OCI-LY1 (cell line): Measurements from ENCODE around the gene ZNF45.

Source experiments
- H2AFZ ChIP-seq: fragments of 200-600 bp; sonication (generic), shearing (Covaris generic); 2 replicates; pipeline ENCODE4 v1.6.0; 2014; ENCODE audit warnings: antibody characterized with exemption, mild to moderate bottlenecking, low read length
- H3F3A ChIP-seq: fragments of 200-600 bp; sonication (generic), shearing (Covaris generic); 2 replicates; pipeline ENCODE4 v1.6.0; 2014; ENCODE audit warnings: mild to moderate bottlenecking, antibody characterized with exemption, low read length, moderate library complexity; ENCODE audit not compliant: insufficient read depth
- H3K27ac ChIP-seq: fragments of 200-600 bp; sonication (generic); 2 replicates; pipeline ENCODE4 v1.5.1; 2014; ENCODE audit warnings: low read length, mixed run types, mild to moderate bottlenecking, low read depth; ENCODE audit not compliant: poor library complexity, severe bottlenecking
- H3K27me3 ChIP-seq: fragments of 200-600 bp; sonication (generic); 2 replicates; pipeline ENCODE4 v1.6.0; 2014; ENCODE audit warnings: antibody characterized with exemption, mild to moderate bottlenecking, low read length, moderate library complexity; ENCODE audit not compliant: insufficient read depth
- H3K36me3 ChIP-seq: fragments of 200-600 bp; sonication (generic); 2 replicates; pipeline ENCODE4 v1.6.1; 2014; ENCODE audit warnings: mild to moderate bottlenecking, antibody characterized with exemption, low read length, moderate library complexity, mixed read lengths; ENCODE audit not compliant: insufficient read depth
- H3K4me1 ChIP-seq: fragments of 200-600 bp; sonication (generic); 2 replicates; pipeline ENCODE4 v1.5.1; 2014; ENCODE audit warnings: mild to moderate bottlenecking, low read length, moderate library complexity; ENCODE audit not compliant: insufficient read depth, severe bottlenecking
- H3K4me2 ChIP-seq: fragments of 200-600 bp; sonication (generic), shearing (Covaris generic); 2 replicates; pipeline ENCODE4 v1.6.1; 2014; ENCODE audit warnings: low read length
- H3K4me3 ChIP-seq: fragments of 200-600 bp; sonication (generic); 2 replicates; pipeline ENCODE4 v1.5.1; 2014; ENCODE audit warnings: low read length, low read depth, mild to moderate bottlenecking, mixed read lengths; ENCODE audit not compliant: poor library complexity, severe bottlenecking
- H3K79me2 ChIP-seq: fragments of 200-600 bp; shearing (Covaris generic); 2 replicates; pipeline ENCODE4 v1.6.1; 2016; ENCODE audit warnings: mixed run types, low read length, mixed read lengths; ENCODE audit not compliant: insufficient read depth
- H3K9ac ChIP-seq: fragments of 200-600 bp; sonication (generic), shearing (Covaris generic); 2 replicates; pipeline ENCODE4 v1.6.1; 2014; ENCODE audit warnings: mild to moderate bottlenecking, low read length, mixed read lengths
- H3K9me2 ChIP-seq: fragments of 200-600 bp; sonication (generic), shearing (Covaris generic); 2 replicates; pipeline ENCODE4 v1.6.1; 2014; ENCODE audit warnings: low read depth, mild to moderate bottlenecking, low read length, mixed read lengths
- H3K9me3 ChIP-seq: fragments of 200-600 bp; shearing (Covaris generic); 2 replicates; pipeline ENCODE4 v1.6.1; 2014; ENCODE audit warnings: low read length, mixed read lengths
- H4K20me1 ChIP-seq: fragments of 200-600 bp; sonication (generic), shearing (Covaris generic); 2 replicates; pipeline ENCODE4 v1.6.0; 2016; ENCODE audit warnings: mild to moderate bottlenecking, low read length; ENCODE audit not compliant: insufficient read depth
- EZH2 ChIP-seq: fragments of 200-600 bp; sonication (generic), shearing (Covaris generic); IDR thresholded peaks from 2 replicates; pipeline ENCODE4 v1.8.0; 2017; ENCODE audit warnings: borderline replicate concordance, mixed run types, mild to moderate bottlenecking, antibody characterized with exemption, low read length, moderate library complexity, mixed read lengths
- TF ChIP-seq, protein P1 (sequence below): fragments of 200-600 bp; sonication (generic), shearing (Covaris generic); IDR thresholded peaks from 2 replicates; pipeline ENCODE4 v1.5.1; 2017; ENCODE audit warnings: mild to moderate bottlenecking, antibody characterized with exemption, low read length, moderate library complexity, mixed read lengths

The ZNF45 gene

GRCh38 chr19:43914051-43914450, 21.0 kb downstream of the ZNF45 start:
- no peak for TF ChIP-seq EZH2
- TF ChIP-seq, protein P1, sequence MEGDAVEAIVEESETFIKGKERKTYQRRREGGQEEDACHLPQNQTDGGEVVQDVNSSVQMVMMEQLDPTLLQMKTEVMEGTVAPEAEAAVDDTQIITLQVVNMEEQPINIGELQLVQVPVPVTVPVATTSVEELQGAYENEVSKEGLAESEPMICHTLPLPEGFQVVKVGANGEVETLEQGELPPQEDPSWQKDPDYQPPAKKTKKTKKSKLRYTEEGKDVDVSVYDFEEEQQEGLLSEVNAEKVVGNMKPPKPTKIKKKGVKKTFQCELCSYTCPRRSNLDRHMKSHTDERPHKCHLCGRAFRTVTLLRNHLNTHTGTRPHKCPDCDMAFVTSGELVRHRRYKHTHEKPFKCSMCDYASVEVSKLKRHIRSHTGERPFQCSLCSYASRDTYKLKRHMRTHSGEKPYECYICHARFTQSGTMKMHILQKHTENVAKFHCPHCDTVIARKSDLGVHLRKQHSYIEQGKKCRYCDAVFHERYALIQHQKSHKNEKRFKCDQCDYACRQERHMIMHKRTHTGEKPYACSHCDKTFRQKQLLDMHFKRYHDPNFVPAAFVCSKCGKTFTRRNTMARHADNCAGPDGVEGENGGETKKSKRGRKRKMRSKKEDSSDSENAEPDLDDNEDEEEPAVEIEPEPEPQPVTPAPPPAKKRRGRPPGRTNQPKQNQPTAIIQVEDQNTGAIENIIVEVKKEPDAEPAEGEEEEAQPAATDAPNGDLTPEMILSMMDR: no peak
- H3K36me3 ChIP-seq: peaks cover 61% of the 10 kb centered on the region
- no peaks in the 10 kb centered on the region for H3K27me3 ChIP-seq
- H3K9me2 ChIP-seq: no peaks in the 10 kb centered on the region
- H3K4me2 ChIP-seq: no peak overlapping the region
- H3K9ac ChIP-seq: no peak overlapping the region
- H3F3A ChIP-seq: no peaks in the 10 kb centered on the region
- peaks cover 43% of the 10 kb centered on the region for H3K9me3 ChIP-seq
- no peaks in the 10 kb centered on the region for H3K4me1 ChIP-seq
- no peak overlapping the region for H3K4me3 ChIP-seq
- no peaks in the 10 kb centered on the region for H3K79me2 ChIP-seq
- no peak overlapping the region for H3K27ac ChIP-seq
- H2AFZ ChIP-seq: no peak overlapping the region
- no peaks in the 10 kb centered on the region for H4K20me1 ChIP-seq

DNA sequence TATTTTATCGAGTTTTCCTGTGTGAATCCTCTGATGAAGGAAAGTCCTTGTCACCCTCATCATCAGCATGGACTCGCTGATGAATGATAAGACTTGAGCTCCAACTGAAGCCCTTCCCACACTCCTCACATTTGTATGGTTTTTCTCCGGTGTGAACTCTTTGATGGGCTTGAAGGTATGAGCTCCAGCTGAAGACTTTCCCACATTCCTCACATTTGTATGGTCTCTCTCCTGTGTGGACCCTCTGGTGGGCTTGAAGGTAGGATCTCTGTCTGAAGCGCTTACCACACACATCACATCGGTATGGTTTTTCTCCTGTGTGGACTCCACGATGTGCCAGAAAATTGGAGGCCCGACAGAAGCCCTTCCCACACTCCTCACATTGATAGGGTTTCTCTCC, 21.7 kb downstream of the ZNF45 start:
- Histone ChIP-seq H3K79me2 (no peaks in the 10 kb centered on the region), H3K9me3 (peaks cover 43% of the 10 kb centered on the region), H3K4me2 (no peak overlapping the region), H3K4me1 (no peaks in the 10 kb centered on the region), H3K9me2 (no peaks in the 10 kb centered on the region), H3K36me3 (peaks cover 54% of the 10 kb centered on the region), H4K20me1 (no peaks in the 10 kb centered on the region), H3K27me3 (no peaks in the 10 kb centered on the region), H2AFZ (no peak overlapping the region), H3K9ac (no peak overlapping the region), H3K27ac (no peak overlapping the region), H3F3A (no peaks in the 10 kb centered on the region), H3K4me3 (no peak overlapping the region)
- TF ChIP-seq EZH2: no peak
- TF ChIP-seq, protein P1: no peak

DNA sequence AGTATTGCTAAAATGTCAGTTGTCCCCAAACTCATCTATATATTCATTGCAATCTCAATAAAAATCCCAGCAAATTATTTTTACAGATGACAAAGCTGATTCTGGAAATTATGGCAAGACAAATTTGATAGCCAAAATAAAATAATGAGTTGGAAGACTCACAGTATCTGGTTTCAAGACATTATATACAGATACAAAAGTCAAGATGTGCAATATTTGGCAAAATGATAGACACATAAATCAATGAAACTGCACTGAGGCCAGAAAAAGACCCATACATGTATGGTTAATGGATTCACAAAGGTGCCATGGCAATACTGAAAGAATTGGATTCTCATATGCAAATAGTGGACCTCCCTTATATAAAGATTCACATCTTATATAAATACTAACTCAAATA, 24.2 kb downstream of the ZNF45 start:
- H3K36me3 ChIP-seq: peaks cover 29% of the 10 kb centered on the region
- H3K9me2 ChIP-seq: no peaks in the 10 kb centered on the region
- no peaks in the 10 kb centered on the region for H3K79me2 ChIP-seq
- no peaks in the 10 kb centered on the region for H3K4me1 ChIP-seq
- H3K4me3 ChIP-seq: no peak overlapping the region
- no peaks in the 10 kb centered on the region for H4K20me1 ChIP-seq
- TF ChIP-seq, protein P1: no peak
- TF ChIP-seq EZH2: no peak
- no peak overlapping the region for H3K27ac ChIP-seq
- no peak overlapping the region for H3K9ac ChIP-seq
- H3K27me3 ChIP-seq: no peaks in the 10 kb centered on the region
- H3K4me2 ChIP-seq: no peak overlapping the region
- peaks cover 37% of the 10 kb centered on the region for H3K9me3 ChIP-seq
- H3F3A ChIP-seq: no peaks in the 10 kb centered on the region
- H2AFZ ChIP-seq: no peak overlapping the region
